IgD-negative memory B cell (primary cell): Measurements from ENCODE around the gene HBD. TPM values are rescaled to one million over a fixed set of nuclear protein-coding genes. Genes with fewer than 3 reads are reported as not detected.

Source experiments
- H3K27ac Mint-ChIP-seq, 3 donors: one replicate each; pipeline ENCODE4 v1.8.0; 2020 to 2022; ENCODE audit warnings: mild to moderate bottlenecking in 3 of 3, mixed read lengths in 3 of 3, moderate library complexity in 1 of 3
- H3K27me3 Mint-ChIP-seq: one replicate; pipeline ENCODE4 v1.8.0; 2021; ENCODE audit warnings: mixed read lengths
- H3K36me3 Mint-ChIP-seq: one replicate; pipeline ENCODE4 v1.8.0; 2020; ENCODE audit warnings: mild to moderate bottlenecking, mixed read lengths
- H3K4me1 Mint-ChIP-seq, 3 donors: one replicate each; pipeline ENCODE4 v1.8.0; 2020 to 2022; ENCODE audit warnings: mixed read lengths in 3 of 3, mild to moderate bottlenecking in 1 of 3
- H3K4me3 Mint-ChIP-seq, 4 donors: one replicate each; pipeline ENCODE4 v1.8.0; 2020 to 2022; ENCODE audit warnings: mild to moderate bottlenecking in 4 of 4, mixed read lengths in 4 of 4, moderate library complexity in 3 of 4
- H3K9me3 Mint-ChIP-seq, 3 donors: one replicate each; pipeline ENCODE4 v1.8.0; 2020 to 2021; ENCODE audit warnings: mixed read lengths in 3 of 3, mild to moderate bottlenecking in 1 of 3
- polyA plus RNA-seq: library from polyadenylated mRNA; unstranded; fragments of 300-500 nt; fragmentation: Illumina TruSeq; gene quantifications from one replicate; pipeline ENCODE4 v1.2.3, GENCODE V29; 2021

The HBD gene
- polyA plus RNA-seq, 1 donor from 2014 or later, result not detected

DNA sequence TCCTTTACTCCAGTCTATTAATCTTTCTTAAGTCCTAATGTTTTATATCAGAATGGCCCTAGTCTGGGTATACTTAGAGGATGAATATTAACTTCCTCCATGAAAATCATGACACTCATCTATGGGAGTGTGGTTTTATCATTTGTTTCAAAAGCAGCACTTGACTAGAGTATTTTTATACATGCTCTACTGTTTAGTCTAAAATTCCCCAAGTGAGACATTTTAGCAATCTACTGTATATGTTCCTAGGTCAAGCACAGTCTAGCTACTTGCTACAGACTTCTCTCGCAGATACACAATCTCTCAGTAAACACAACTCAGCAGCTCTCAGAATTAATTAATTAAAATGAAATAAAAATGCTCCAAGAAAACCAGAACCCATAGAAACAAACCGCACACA, 4.5 kb downstream of the HBD start:
- Mint-ChIP-seq H3K9me3 (no peaks in the 10 kb centered on the region), H3K4me1 (peaks cover 0 to 4% (median 0%) of the 10 kb centered on the region in 3 donors), H3K27me3 (peaks cover 2% of the 10 kb centered on the region), H3K27ac (no peak overlapping the region), H3K4me3 (no peak overlapping the region), H3K36me3 (no peaks in the 10 kb centered on the region)

DNA sequence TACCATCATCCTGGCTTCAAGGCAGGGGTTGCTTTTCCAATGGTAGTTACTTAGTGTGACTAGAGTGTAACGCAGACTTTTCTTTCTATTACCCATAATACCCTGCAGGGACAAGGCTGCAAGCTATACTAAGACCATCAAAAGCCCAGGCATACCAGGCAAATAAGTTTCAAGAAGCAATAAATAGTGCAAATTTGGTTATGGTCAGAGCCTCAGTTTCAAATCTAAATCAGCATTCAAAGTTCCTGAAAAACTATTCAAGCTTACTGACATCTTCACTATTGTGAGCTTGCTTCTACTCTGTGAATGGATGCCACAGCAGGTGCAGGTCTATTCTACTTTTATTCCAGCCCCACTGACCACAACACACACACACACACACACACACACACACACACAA, 4.9 kb downstream of the HBD start:
- no peak overlapping the region for H3K27ac Mint-ChIP-seq
- H3K36me3 Mint-ChIP-seq, result no peaks in the 10 kb centered on the region
- peaks cover 0 to under 1% (median 0%) of the 10 kb centered on the region in 3 donors for H3K4me1 Mint-ChIP-seq
- H3K9me3 Mint-ChIP-seq, result no peaks in the 10 kb centered on the region
- no peaks in the 10 kb centered on the region for H3K27me3 Mint-ChIP-seq
- H3K4me3 Mint-ChIP-seq, result no peak overlapping the region

DNA sequence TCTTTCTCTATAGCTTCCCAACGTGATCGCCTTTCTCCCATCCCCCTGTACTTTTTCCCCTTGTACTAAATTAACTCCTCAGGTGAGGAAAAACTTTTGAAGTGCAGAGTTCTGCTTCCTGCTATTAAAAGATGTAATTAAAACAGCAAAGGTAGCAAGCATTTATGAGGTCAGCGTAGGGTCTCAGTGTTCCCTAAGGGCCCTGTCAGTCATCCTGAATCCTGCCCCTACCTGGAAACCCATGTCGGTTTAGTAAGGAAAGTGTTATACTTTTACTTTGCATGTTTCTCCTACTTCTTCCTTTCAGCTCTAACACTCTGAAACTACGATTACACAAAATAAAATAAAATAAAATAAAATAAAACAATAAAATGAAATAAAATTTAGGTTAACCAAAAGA, 6.2 kb downstream of the HBD start:
- Mint-ChIP-seq H3K27me3 (peaks cover 2% of the 10 kb centered on the region), H3K4me3 (no peak overlapping the region), H3K27ac (no peak overlapping the region)

GRCh38 chr11:5227681-5228080, 6.6 kb downstream of the HBD start:
- Mint-ChIP-seq H3K9me3 (no peaks in the 10 kb centered on the region), H3K4me3 (no peak overlapping the region), H3K4me1 (no peaks in the 10 kb centered on the region), H3K27ac (no peak overlapping the region), H3K27me3 (peaks cover 2% of the 10 kb centered on the region), H3K36me3 (no peaks in the 10 kb centered on the region)

More for the DNA sequence above, 6.2 kb downstream of the HBD start:
- Mint-ChIP-seq H3K36me3 (no peaks in the 10 kb centered on the region), H3K4me1 (no peaks in the 10 kb centered on the region), H3K9me3 (no peaks in the 10 kb centered on the region)

GRCh38 chr11:5226732-5227310, 7.5 kb downstream of the HBD start, which contains the start of gene HBB:
Gene HBB (minus strand): TSS chr11:5227071. CDS start chr11:5227021, 50 bp downstream.
- Mint-ChIP-seq H3K9me3 (no peaks in the 10 kb centered on the region), H3K27me3 (peaks cover 2% of the 10 kb centered on the region), H3K27ac (no peak within 1 kb of the TSS), H3K4me1 (no peaks in the 10 kb centered on the region), H3K36me3 (no peaks in the 10 kb centered on the region), H3K4me3 (no peak within 1 kb of the TSS)

DNA sequence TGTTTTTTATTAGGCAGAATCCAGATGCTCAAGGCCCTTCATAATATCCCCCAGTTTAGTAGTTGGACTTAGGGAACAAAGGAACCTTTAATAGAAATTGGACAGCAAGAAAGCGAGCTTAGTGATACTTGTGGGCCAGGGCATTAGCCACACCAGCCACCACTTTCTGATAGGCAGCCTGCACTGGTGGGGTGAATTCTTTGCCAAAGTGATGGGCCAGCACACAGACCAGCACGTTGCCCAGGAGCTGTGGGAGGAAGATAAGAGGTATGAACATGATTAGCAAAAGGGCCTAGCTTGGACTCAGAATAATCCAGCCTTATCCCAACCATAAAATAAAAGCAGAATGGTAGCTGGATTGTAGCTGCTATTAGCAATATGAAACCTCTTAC, 8.8 kb downstream of the HBD start:
- Mint-ChIP-seq H3K4me3 (no peak overlapping the region), H3K9me3 (no peaks in the 10 kb centered on the region), H3K36me3 (no peaks in the 10 kb centered on the region), H3K27ac (no peak overlapping the region), H3K4me1 (no peaks in the 10 kb centered on the region), H3K27me3 (peaks cover 2% of the 10 kb centered on the region)

DNA sequence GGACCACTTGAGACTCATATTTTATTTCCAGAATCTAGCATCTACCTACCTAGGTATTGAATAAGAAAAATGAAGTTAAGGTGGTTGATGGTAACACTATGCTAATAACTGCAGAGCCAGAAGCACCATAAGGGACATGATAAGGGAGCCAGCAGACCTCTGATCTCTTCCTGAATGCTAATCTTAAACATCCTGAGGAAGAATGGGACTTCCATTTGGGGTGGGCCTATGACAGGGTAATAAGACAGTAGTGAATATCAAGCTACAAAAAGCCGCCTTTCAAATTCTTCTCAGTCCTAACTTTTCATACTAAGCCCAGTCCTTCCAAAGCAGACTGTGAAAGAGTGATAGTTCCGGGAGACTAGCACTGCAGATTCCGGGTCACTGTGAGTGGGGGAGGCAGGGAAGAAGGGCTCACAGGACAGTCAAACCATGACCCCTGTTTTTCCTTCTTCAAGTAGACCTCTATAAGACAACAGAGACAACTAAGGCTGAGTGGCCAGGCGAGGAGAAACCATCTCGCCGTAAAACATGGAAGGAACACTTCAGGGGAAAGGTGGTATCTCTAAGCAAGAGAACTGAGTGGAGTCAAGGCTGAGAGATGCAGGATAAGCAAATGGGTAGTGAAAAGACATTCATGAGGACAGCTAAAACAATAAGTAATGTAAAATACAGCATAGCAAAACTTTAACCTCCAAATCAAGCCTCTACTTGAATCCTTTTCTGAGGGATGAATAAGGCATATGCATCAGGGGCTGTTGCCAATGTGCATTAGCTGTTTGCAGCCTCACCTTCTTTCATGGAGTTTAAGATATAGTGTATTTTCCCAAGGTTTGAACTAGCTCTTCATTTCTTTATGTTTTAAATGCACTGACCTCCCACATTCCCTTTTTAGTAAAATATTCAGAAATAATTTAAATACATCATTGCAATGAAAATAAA, 9.5 kb downstream of the HBD start:
- Mint-ChIP-seq H3K27ac (no peak overlapping the region), H3K4me3 (no peak overlapping the region), H3K27me3 (peaks cover 2% of the 10 kb centered on the region), H3K9me3 (no peaks in the 10 kb centered on the region), H3K4me1 (no peaks in the 10 kb centered on the region), H3K36me3 (no peaks in the 10 kb centered on the region)

DNA sequence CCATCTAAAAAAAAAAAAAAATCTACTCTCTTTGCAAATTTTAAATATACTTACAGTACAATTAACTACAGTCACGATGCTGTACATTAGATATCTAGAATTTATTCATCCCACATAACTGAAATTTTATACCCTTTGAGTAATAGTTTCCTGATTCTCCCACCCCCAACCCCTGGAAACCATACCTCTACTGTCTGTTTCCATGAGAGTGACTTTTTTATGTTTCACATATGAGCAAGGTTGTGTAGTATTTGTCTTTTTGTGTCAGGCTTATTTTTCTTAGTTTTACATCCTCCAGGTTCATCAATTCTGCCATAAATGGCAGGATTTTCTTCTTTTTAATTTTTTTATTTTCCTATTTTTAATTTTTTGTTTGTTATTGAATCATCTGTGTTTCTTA, 10.6 kb downstream of the HBD start:
- H3K36me3 Mint-ChIP-seq, result no peaks in the 10 kb centered on the region
- no peaks in the 10 kb centered on the region for H3K9me3 Mint-ChIP-seq
- H3K4me1 Mint-ChIP-seq, result no peaks in the 10 kb centered on the region
- no peak overlapping the region for H3K27ac Mint-ChIP-seq
- H3K27me3 Mint-ChIP-seq, result peaks cover 2% of the 10 kb centered on the region
- no peak overlapping the region for H3K4me3 Mint-ChIP-seq

DNA sequence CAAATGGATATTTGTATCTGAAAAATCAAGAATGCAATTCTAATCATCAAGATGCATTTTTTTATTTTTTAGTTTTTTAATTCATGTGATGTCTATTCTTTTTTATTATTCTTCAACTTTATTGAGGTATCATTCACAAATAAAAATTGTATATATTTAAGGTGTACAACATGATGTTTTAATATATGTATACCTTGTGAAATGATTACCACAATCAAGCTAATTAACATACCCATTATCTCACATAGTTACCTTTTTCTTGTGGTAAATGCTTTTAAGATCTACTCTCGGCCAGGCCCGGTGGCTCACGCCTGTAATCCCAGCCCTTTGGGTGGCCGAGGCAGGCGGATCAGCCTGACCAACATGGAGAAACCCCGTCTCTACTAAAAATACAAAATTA, 11.1 kb downstream of the HBD start:
- H3K4me1 Mint-ChIP-seq, result no peaks in the 10 kb centered on the region
- no peaks in the 10 kb centered on the region for H3K36me3 Mint-ChIP-seq
- H3K9me3 Mint-ChIP-seq, result no peaks in the 10 kb centered on the region

DNA sequence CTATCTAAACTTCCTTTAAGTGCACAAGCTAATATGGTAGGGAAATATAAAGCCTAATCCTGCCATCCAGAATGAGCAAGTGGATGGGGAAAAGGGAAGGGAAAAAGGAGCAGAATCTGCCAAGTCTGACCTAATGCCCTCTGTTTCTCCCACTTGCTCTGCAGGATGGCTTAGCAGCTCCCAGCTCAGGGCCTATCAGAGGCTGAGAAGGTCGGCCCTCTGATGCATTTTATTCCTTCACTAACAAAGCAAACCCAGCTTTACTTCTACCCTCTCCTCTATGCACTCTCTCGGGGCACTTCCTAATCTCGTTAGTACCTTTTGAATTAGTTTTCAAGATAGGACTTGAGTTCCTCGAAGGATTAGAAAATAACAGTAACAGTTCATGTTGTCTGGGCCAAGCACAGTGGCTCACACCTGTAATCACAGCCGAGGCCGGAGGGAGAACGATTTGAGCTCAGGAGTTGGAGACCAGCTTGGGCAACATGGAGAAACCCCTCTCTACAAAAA, 23.9 kb downstream of the HBD start:
- H3K4me1 Mint-ChIP-seq, result no peaks in the 10 kb centered on the region
- no peak overlapping the region for H3K4me3 Mint-ChIP-seq
- H3K27ac Mint-ChIP-seq, result no peak overlapping the region
- peaks cover 0 to 9% (median 3%) of the 10 kb centered on the region in 3 donors for H3K9me3 Mint-ChIP-seq
- no peaks in the 10 kb centered on the region for H3K27me3 Mint-ChIP-seq
- H3K36me3 Mint-ChIP-seq, result peaks cover 1% of the 10 kb centered on the region

More for the DNA sequence above, 11.1 kb downstream of the HBD start:
- H3K27me3 Mint-ChIP-seq, result peaks cover 2% of the 10 kb centered on the region
- H3K4me3 Mint-ChIP-seq, result no peak overlapping the region
- H3K27ac Mint-ChIP-seq, result no peak overlapping the region

DNA sequence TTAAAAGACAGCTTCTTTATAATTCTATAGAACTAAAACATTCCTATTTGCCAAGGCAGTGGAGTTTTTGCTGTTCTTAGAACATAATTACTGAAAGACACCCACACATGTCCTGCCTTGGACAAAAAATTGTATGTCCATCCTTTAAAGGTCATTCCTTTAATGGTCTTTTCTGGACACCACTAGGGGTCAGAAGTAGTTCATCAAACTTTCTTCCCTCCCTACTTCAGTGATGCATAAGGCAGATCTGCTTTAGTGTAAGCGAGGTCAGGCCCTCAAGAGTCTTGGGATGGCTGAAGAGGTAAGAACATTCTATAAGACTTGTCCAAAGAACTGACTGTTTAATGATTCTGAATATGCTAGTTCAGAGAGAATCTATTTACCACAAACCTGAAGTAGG, 29.5 kb downstream of the HBD start:
- no peaks in the 10 kb centered on the region for H3K4me1 Mint-ChIP-seq
- H3K27me3 Mint-ChIP-seq, result no peaks in the 10 kb centered on the region
- H3K27ac Mint-ChIP-seq, result no peak overlapping the region
- H3K4me3 Mint-ChIP-seq, result no peak overlapping the region
- no peaks in the 10 kb centered on the region for H3K36me3 Mint-ChIP-seq
- peaks cover 0 to 3% (median 0%) of the 10 kb centered on the region in 3 donors for H3K9me3 Mint-ChIP-seq

- Mint-ChIP-seq H3K4me3 (no peak overlapping the region), H3K4me1 (no peaks in the 10 kb centered on the region), H3K27ac (no peak overlapping the region), H3K27me3 (no peaks in the 10 kb centered on the region), H3K9me3 (peaks cover 0 to 3% (median 0%) of the 10 kb centered on the region in 3 donors), H3K36me3 (no peaks in the 10 kb centered on the region)
These were observed 30.9 kb downstream of the HBD start for GRCh38 chr11:5203366-5203765.

DNA sequence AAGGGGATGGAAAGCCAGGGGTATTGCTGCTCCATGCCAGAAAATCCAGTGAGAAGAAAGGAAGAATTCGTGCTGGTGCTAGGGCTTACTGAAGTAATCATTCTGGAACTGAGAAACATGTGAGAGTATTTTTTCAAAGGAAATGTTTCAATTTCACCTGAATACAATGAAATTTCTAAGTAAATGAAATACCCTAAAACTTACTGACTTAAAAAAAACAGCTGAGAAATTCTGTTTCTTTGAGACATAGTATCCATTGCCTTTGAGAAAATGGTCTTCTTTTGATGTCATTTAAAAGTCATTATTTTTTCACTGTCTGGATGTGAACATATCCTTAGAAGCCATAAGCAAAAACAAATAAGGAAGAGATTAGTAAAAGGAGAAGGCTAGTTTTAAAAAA, 33.7 kb downstream of the HBD start, which contains the start of gene OR51V1:
TSS of gene OR51V1 (minus strand) at position 101 of the 400 bp plus-strand sequence. CDS start at position 101, 0 bp downstream.
- Mint-ChIP-seq H3K36me3 (peaks cover 2% of the 10 kb centered on the region), H3K4me3 (no peak within 1 kb of the TSS), H3K9me3 (peaks cover 0 to 3% (median 0%) of the 10 kb centered on the region in 3 donors), H3K27ac (no peak within 1 kb of the TSS), H3K27me3 (no peaks in the 10 kb centered on the region), H3K4me1 (no peaks in the 10 kb centered on the region)

- no peaks in the 10 kb centered on the region for H3K27me3 Mint-ChIP-seq
- H3K4me1 Mint-ChIP-seq, result no peaks in the 10 kb centered on the region
- H3K4me3 Mint-ChIP-seq, result no peak overlapping the region
- peaks cover 0 to 3% (median 3%) of the 10 kb centered on the region in 3 donors for H3K9me3 Mint-ChIP-seq
- H3K27ac Mint-ChIP-seq, result peak overlapping the region in 1 of 3 donors; percentile 80
- peaks cover 2% of the 10 kb centered on the region for H3K36me3 Mint-ChIP-seq
These were observed 36.0 kb downstream of the HBD start for GRCh38 chr11:5198285-5198684.

GRCh38 chr11:5197536-5197935, 36.7 kb downstream of the HBD start:
- H3K27ac Mint-ChIP-seq, result peak overlapping the region in 1 of 3 donors; percentile 80
- no peaks in the 10 kb centered on the region for H3K4me1 Mint-ChIP-seq
- peaks cover 2% of the 10 kb centered on the region for H3K36me3 Mint-ChIP-seq
- no peak overlapping the region for H3K4me3 Mint-ChIP-seq
- no peaks in the 10 kb centered on the region for H3K27me3 Mint-ChIP-seq
- H3K9me3 Mint-ChIP-seq, result peaks cover 2 to 3% (median 3%) of the 10 kb centered on the region in 3 donors
